ENCODE results near the gene CARS2.

GRCh38 chr13:110607675-110608224 is 98.2 kb downstream of the CARS2 start:
- no peak for TF ChIP-seq EZH2 (IDR thresholded peaks at IDR 0.05; ENCODE audit: insufficient read depth, poor library complexity, severe bottlenecking)
- TF ChIP-seq EZH2phosphoT487 (IDR thresholded peaks at IDR 0.05; ENCODE audit: insufficient read depth, low read depth), result no peak
